ENCODE results near the gene CACNA1G. TPM values are rescaled to one million over a fixed set of nuclear protein-coding genes. Genes with fewer than 3 reads are reported as not detected.

Gene CACNA1G
- total RNA-seq: not detected in 2 replicates

DNA sequence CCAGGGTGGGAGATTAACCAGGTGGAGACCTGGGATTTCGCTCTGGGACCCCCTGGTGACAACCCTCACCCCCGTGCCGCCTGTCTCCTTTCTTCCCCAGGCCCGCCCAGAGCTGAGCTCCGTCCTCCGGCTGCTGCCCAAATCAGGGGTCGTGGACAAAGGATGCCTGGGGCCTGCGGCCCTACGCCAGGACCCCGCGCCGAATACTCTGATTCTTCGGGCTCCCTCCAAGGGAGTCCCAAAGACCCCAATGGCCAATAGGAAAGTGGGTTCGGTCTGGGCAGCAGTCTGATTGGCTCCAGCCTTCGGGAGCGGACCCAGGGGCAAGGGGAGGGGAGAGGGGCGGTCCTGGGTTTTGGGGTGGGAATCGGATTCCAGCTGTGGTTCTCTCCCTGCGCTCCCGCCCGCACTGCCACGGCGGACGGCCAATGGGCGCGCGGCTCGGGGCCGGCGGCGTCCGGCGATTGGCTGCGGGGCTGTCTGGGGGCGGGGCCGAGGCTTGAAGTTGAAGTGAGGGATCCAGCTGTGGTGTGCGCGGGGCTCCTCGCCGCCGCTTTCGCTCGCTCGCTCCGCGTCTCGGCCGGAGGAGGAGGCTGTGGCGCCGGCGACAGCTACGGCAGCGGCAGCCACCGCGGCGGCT, at the start of gene CACNA1G:
TSS of gene CACNA1G (plus strand) at position 531 of the 640 bp plus-strand sequence. CDS start 745 bp downstream, outside the sequence.

GRCh38 chr17:50532452-50533024, 28.0 kb upstream of the CACNA1G start, which contains the start of gene EPN3:
Gene EPN3 (plus strand): TSS chr17:50532735. CDS start chr17:50536557, 3,822 bp downstream.

DNA sequence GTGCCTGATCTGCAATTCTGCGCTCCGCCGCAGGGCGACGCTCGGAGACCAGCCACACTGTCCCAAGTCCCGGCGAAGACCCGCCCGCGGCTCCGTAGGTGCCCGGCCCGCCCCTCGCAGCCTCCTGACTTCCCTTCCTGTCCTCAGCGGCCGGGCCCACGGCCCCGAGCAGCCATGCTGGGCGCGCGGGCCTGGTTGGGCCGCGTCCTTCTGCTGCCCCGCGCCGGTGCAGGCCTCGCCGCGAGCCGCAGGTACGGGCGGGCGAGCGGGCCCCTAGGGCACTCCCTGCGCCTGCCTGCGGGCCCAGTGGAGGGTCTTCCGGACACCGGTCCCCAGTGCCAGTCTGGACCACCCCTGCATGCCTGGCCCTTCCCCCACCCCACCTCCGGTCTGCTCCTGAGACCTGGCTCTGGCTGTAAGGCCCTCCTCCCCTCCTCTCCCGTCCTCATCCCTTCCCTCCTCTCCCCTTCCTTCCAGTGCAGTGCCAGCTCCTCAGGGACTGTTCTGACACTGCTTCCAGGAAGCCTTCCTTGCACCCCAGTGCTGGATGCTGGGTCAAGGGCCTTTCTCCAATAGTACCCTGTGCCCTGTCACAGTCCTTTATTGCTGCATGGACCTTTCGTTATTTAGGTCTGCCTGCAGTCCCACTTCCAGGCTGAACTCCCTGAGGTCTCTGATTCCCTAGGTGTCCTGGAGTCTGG, 13.3 kb upstream of the CACNA1G start, which contains the start of gene SPATA20:
TSS of gene SPATA20 (plus strand) at position 140 of the 701 bp plus-strand sequence. CDS start at position 175, 35 bp downstream.

GRCh38 chr17:50634224-50634914, 73.9 kb downstream of the CACNA1G start, which contains the start of gene ABCC3:
Gene ABCC3 (plus strand): TSS chr17:50634881. CDS start chr17:50634937, 56 bp downstream.

Other genes starting within 250 kb of the CACNA1G start
- gene XYLT2, start 214.6 kb upstream of the CACNA1G start, total RNA-seq: 33.5 and 38.4 TPM in 2 replicates
- 88.2 and 110 TPM in 2 replicates for gene MRPL27, start 187.5 kb upstream of the CACNA1G start, total RNA-seq
- 4.9 and 8.3 TPM in 2 replicates for gene EME1, start 187.5 kb upstream of the CACNA1G start, total RNA-seq
- 212 and 225 TPM in 2 replicates for gene LRRC59, start 163.2 kb upstream of the CACNA1G start, total RNA-seq
- 11.0 and 15.7 TPM in 2 replicates for gene ACSF2, start 134.5 kb upstream of the CACNA1G start, total RNA-seq
- not detected in 2 replicates for gene CHAD, start 91.8 kb upstream of the CACNA1G start, total RNA-seq
- 21.6 and 21.8 TPM in 2 replicates for gene RSAD1, start 81.9 kb upstream of the CACNA1G start, total RNA-seq
- 0.67 and 2.3 TPM in 2 replicates for gene MYCBPAP, start 52.3 kb upstream of the CACNA1G start, total RNA-seq
- 0.10 and 0.13 TPM in 2 replicates for gene EPN3, start 28.0 kb upstream of the CACNA1G start, total RNA-seq
- gene SPATA20, start 13.5 kb upstream of the CACNA1G start, total RNA-seq: 63.4 and 103 TPM in 2 replicates
- 0.64 and 1.2 TPM in 2 replicates for gene ABCC3, start 74.2 kb downstream of the CACNA1G start, total RNA-seq
- gene ANKRD40, start 147.2 kb downstream of the CACNA1G start, total RNA-seq: 41.3 and 41.8 TPM in 2 replicates
- gene LUC7L3, start 158.9 kb downstream of the CACNA1G start, total RNA-seq: 19.7 and 31.1 TPM in 2 replicates
- gene ANKRD40CL, start 206.8 kb downstream of the CACNA1G start, total RNA-seq: not detected in 2 replicates